ENCODE results near the gene TMEM179B.

Gene TMEM179B

DNA sequence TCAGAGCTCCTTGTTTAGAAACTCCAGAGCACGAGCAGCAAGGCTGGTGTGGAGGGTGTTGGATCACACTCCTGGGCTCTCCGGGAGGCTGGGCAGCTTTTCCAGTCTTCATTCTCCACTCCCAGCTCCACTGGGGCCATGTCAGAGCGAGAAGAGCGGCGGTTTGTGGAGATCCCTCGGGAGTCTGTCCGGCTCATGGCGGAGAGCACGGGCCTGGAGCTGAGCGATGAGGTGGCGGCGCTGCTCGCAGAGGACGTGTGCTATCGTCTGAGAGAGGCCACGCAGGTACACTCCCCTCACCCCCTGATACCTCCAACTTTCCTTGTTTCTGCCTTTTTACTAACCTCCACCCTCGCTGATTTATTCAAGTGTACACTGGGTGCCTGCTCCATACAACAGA lies 11.6 kb upstream of the TMEM179B start:
- H3K4me3 Mint-ChIP-seq, result no peak overlapping the region
- H3K27me3 Mint-ChIP-seq, result no peaks in the 10 kb centered on the region
- ATAC-seq (no peak), DNase-seq (no peak)
- peaks cover 49% of the 10 kb centered on the region for H3K4me1 Mint-ChIP-seq
- peak overlapping the region; percentile 28 to 79 for H3K27ac Mint-ChIP-seq
- no peaks in the 10 kb centered on the region for H3K9me3 Mint-ChIP-seq

DNA sequence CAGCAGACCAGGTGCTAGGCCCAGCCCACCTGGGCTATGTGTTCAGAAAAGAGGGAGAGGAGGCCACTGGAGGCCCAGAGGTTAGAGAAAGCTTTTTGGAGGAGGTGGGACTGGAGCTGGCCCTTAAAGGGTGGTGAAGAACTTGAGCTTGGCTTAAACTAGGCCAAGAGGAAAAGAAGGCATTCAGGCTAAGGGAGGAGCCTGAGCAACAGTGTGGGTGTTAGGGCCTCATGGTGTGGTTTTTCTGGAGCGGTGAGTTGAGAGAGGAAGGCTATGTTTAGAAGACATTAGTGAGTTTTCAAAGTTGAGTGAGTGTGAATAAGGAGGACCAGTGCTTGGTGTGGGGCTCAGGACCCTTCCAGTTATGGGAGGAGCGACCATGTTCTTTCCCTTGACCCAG lies 9.8 kb upstream of the TMEM179B start:
- DNase-seq (no peak), ATAC-seq (no peak)
- H3K4me3 Mint-ChIP-seq, result peak overlapping the region in 1 of 2 donors; percentile 0
- H3K27ac Mint-ChIP-seq, result peak overlapping the region in 1 of 2 donors; percentile 74
- H3K9me3 Mint-ChIP-seq, result no peaks in the 10 kb centered on the region
- H3K4me1 Mint-ChIP-seq, result peaks cover 32% of the 10 kb centered on the region
- H3K27me3 Mint-ChIP-seq, result no peaks in the 10 kb centered on the region

DNA sequence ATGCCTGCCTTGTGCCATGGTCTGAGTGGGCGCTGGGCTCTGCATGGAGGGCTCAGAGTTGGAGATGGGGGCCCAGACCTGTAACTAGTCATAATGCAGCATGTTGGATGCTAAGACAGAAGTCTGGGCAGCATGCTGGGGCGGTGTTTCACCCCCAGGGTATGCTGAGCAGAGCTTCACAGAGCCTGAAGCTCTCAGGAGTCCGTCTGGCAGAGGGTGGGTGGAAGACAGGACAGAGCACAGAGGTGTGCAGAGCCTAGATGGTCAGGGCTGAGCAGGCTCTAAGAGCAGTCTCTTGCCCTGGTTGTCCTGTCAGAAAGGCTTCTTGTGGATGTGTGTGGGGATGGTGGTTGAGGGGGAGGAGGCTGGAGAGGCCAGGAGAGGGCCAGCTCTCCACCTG lies 8.8 kb upstream of the TMEM179B start:
- peak; percentile 23 for ATAC-seq
- no peak overlapping the region for H3K4me3 Mint-ChIP-seq
- peak overlapping the region; percentile 80 for H3K27ac Mint-ChIP-seq

DNA sequence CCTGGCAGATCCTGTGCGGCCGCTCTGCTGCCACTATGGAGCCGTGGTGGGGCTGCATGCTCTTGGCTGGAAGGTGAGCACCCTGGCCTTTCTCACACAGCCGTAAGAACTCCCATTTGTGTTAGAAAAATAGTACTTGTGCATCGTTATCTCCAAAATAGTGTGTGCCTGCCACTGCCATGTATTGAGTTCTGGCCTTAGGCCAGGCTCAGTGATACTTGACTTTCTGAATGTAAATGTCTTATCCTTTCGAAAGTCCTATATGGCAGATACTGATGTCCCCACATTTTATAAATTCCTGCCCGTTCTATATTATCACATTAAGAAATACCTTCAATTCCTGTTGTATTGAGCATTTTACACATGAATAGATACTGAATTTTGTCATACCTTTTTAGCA lies 4.4 kb upstream of the TMEM179B start:
- ATAC-seq (no peak), DNase-seq (no peak)
- H3K27ac Mint-ChIP-seq, result peak overlapping the region in 1 of 2 donors; percentile 59
- H3K4me3 Mint-ChIP-seq, result no peak overlapping the region
- H3K9me3 Mint-ChIP-seq, result no peaks in the 10 kb centered on the region
- H3K4me1 Mint-ChIP-seq, result peaks cover 22% of the 10 kb centered on the region
- H3K27me3 Mint-ChIP-seq, result no peaks in the 10 kb centered on the region

More for the DNA sequence above, 8.8 kb upstream of the TMEM179B start:
- Mint-ChIP-seq H3K27me3 (no peaks in the 10 kb centered on the region), H3K4me1 (peaks cover 24% of the 10 kb centered on the region), H3K9me3 (no peaks in the 10 kb centered on the region)
- no peak for DNase-seq

DNA sequence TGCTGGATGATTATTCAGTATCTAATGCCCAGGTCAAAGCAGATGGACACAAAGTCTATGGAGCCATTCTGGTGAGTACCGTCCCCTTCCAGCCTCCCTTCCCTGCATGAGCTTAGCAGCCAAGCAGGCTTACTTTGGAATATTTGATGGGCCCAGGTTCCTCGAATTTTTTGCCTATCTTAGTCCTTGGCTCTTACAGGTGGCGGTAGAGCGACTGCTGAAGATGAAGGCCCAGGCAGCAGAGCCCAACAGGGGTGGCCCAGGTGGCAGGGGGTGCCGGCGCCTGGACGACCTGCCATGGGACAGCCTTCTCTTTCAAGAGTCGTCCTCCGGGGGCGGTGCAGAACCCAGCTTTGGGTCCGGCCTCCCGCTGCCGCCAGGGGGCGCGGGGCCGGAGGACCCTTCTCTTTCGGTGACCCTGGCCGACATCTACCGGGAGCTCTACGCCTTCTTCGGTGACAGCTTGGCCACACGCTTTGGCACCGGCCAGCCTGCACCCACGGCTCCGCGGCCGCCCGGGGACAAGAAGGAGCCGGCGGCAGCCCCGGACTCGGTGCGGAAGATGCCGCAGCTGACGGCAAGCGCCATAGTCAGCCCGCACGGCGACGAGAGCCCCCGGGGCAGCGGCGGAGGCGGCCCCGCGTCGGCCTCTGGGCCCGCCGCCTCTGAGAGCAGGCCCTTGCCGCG lies 741 bp upstream of the TMEM179B start:
- ATAC-seq (peak; percentile 80), DNase-seq (peak; percentile 89 to 90)
- Mint-ChIP-seq H3K4me1 (peaks cover 53% of the 10 kb centered on the region), H3K4me3 (peak overlapping the region; percentile 90 to 93), H3K9me3 (no peaks in the 10 kb centered on the region), H3K27ac (peak overlapping the region; percentile 86 to 95), H3K27me3 (no peaks in the 10 kb centered on the region)

DNA sequence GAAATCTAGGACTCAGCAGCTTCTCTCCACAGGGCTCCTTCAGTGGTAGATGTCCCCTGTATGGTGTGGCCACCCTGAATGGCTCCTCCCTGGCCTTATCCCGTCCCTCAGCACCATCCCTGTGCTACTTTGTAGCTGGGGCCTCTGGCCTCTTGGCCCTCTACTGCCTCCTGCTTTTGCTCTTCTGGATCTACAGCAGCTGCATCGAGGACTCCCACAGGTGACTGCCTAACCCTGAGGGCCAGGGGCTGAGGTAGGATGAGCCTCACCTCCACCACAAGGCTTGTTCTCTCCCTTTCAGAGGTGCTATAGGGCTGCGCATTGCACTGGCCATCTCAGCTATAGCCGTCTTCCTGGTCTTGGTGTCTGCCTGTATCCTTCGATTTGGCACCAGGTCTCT lies 1.8 kb downstream of the TMEM179B start:
- no peak for DNase-seq
- H3K4me3 Mint-ChIP-seq, result peak overlapping the region; percentile 92 to 97
- H3K9me3 Mint-ChIP-seq, result no peaks in the 10 kb centered on the region
- H3K27ac Mint-ChIP-seq, result peak overlapping the region; percentile 5 to 77
- peaks cover 61% of the 10 kb centered on the region for H3K4me1 Mint-ChIP-seq
- no peak for ATAC-seq
- H3K27me3 Mint-ChIP-seq, result no peaks in the 10 kb centered on the region

DNA sequence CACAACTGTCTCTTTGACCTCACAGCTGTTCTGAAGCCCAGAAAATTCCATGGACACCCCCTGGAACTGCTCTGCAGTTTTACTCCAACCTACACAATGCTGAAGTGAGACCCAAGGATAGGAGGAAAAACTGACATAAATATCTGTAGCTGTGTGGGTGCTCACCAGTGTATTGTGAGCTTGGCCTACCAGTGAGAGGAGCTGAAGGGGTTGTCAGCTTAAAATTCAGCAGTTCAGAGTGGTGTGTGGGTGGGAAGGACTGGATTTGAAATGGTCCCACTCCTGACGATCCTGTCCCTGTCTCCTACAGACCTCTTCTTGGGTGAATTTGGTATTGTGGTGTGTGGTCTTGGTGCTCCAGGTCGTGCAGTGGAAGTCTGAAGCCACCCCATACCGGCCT lies 2.4 kb downstream of the TMEM179B start:
- no peak for DNase-seq
- H3K27ac Mint-ChIP-seq, result no peak overlapping the region
- no peaks in the 10 kb centered on the region for H3K27me3 Mint-ChIP-seq
- H3K4me1 Mint-ChIP-seq, result peaks cover 67% of the 10 kb centered on the region
- H3K4me3 Mint-ChIP-seq, result peak overlapping the region; percentile 92 to 97
- no peak for ATAC-seq
- H3K9me3 Mint-ChIP-seq, result no peaks in the 10 kb centered on the region

DNA sequence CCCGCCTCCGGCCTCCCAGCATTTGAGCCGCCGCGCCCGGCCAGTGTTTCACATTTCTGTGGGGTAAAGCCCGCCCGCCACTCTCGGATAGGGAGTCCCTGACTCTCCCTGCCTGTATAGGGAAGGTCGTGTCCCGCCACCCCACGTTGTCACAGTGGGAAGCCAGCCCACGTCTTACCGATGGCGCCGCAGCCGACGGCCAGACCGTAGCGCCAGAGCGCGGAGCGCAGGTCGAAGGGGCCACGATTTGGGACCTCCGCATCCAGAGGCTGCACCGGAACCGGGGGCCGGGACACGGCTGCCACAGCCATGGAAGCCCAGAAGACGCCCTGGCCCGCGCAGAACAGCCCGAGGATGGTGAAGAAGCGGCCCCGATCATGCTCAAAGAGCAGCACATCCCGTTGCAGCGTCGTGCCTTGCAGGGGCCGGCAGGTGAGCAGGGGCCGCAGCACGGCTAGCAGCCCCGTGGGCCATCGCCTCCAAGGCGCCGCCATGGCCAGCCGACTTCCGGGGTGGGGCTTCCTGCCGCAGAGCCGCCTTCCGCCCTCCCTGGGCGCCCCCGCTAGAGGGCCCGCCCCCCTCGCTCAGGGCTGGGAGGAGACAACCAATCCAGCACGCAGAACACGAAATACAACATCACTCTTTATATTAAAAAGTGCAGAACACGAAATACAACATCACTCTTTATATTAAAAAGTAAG lies 4.4 kb downstream of the TMEM179B start, which contains the start of gene TMEM223:
Gene TMEM223, minus strand, starts transcription at position 506 of the 701 bp plus-strand sequence. Its CDS starts 12 bp downstream, at position 494.
- Mint-ChIP-seq H3K27me3 (no peaks in the 10 kb centered on the region), H3K9me3 (no peaks in the 10 kb centered on the region), H3K27ac (peak within 1 kb of the TSS; percentile 88 to 98), H3K4me1 (peaks cover 63% of the 10 kb centered on the region), H3K4me3 (peak within 1 kb of the TSS; percentile 86 to 93)
- DNase-seq (peak; percentile 84 to 89), ATAC-seq (peak; percentile 85)

DNA sequence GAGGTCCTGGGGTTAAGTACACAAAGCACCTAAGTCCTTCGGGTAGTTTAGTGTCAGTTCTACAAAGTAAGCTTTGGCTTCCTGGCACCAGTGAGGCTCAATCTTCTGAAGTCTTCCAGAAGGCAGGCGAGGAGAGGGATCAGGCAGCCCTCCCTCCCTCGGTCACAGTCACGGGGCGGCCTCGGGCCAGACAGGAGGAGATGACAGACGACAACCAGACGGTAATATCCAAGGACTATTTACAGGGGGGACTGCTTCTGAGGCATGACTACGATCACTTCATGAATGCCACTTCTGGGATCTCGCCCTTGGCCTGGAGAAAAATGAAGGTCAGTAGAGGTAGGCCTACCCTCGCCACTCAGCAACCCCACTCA lies 5.0 kb downstream of the TMEM179B start:
- ATAC-seq (no peak), DNase-seq (no peak)
- Mint-ChIP-seq H3K27ac (peak overlapping the region; percentile 87 to 98), H3K27me3 (no peaks in the 10 kb centered on the region), H3K4me1 (peaks cover 61% of the 10 kb centered on the region), H3K4me3 (peak overlapping the region; percentile 86 to 93), H3K9me3 (no peaks in the 10 kb centered on the region)

DNA sequence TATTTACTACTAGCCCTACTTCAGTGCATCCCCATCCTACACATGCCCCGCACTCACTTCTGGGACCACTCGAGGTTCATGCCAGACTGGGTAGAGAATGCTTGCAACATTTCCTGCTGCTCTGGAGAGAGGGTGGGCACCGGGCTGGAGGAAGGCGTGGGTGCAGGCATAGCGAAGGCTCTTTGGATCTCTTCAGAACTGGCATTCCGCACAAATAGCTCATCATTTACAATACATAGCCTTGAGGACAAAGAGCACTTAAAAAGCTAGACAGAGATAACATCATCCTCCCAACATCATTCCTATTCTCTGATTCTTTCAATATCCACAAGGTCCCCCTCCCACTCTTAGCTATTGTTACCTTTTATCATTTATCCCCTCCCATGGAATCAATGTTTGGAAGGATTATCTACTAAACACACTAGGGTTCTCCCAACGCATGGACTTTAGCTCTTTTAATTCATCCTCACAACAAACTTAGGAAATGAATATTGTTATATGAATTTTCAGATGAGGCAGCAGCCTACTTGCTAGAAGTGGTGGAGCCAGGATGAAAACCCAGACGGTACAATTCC lies 7.1 kb downstream of the TMEM179B start:
- Mint-ChIP-seq H3K27ac (no peak overlapping the region), H3K27me3 (no peaks in the 10 kb centered on the region), H3K9me3 (no peaks in the 10 kb centered on the region)

DNA sequence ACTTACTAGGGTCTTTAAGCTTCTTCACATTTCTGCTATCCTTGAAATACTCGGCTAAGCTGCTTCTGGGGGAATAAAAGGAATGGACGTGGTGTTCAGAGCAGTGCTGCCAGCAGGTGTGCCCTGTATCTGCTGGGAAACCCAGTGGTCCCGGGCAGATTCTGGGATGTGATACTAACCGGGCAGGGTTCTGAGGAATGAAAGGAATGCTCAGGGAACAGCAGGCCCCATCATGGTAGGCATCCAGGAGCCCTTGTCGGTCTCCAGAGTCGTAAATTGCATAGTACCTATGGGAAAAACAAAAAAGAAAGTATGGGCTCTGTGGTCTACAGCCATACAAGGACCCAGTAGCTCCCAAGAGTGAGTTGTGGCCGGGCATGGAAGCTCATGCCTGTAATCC lies 9.1 kb downstream of the TMEM179B start:
- no peak overlapping the region for H3K4me3 Mint-ChIP-seq
- DNase-seq, result no peak
- peak overlapping the region in 1 of 2 donors; percentile 87 for H3K27ac Mint-ChIP-seq
- ATAC-seq, result no peak
- no peaks in the 10 kb centered on the region for H3K27me3 Mint-ChIP-seq
- H3K9me3 Mint-ChIP-seq, result no peaks in the 10 kb centered on the region
- peaks cover 36% of the 10 kb centered on the region for H3K4me1 Mint-ChIP-seq

More for the DNA sequence above, 7.1 kb downstream of the TMEM179B start:
- Mint-ChIP-seq H3K4me3 (no peak overlapping the region), H3K4me1 (peaks cover 47% of the 10 kb centered on the region)
- DNase-seq (no peak), ATAC-seq (no peak)

DNA sequence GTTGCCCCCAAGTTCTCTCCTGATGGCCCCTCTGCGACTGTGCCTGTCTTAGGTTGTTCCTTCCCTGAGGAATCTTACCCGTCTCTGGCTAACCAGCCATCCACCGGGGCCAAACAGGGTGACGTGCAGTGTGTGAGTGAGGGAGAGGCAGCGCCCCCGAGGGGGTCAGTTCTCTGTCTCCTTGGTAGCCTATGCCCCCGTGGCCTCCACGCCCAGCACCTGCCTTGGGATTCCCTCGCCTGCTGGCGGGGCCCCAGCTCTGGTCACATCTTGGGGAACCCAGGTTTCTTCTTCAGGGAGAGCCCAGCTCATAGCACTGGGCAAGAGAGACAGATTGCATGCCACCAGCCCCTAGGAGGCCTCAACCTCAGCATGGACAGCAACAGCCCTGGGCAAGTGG lies 12.3 kb downstream of the TMEM179B start:
- ATAC-seq (peak; percentile 44), DNase-seq (no peak)
- Mint-ChIP-seq H3K27me3 (no peaks in the 10 kb centered on the region), H3K4me1 (peaks cover 54% of the 10 kb centered on the region), H3K9me3 (no peaks in the 10 kb centered on the region), H3K4me3 (no peak overlapping the region), H3K27ac (peak overlapping the region; percentile 76 to 93)

DNA sequence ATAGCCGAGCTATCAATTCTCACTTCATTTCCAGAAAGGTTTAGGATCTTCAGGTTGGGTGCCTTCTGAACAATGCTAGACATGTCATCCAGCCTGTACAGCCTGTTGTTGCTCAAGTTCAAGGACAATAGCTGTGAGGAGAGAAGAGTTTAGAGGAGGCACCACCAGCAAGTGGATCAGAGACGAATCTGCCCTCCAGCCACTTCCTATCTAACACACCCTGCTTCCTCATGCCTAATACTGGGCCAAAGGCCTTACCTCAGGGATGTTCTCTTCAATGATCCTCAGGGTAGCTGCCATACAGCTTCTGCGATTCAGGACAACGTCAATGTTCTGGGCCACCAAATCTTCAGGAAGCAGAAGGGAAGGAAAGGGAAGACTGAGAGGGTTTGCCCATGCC lies 13.9 kb downstream of the TMEM179B start:
- H3K4me1 Mint-ChIP-seq, result peaks cover 59% of the 10 kb centered on the region
- no peaks in the 10 kb centered on the region for H3K9me3 Mint-ChIP-seq
- no peaks in the 10 kb centered on the region for H3K27me3 Mint-ChIP-seq
- ATAC-seq, result no peak
- H3K4me3 Mint-ChIP-seq, result no peak overlapping the region
- peak overlapping the region in 1 of 2 donors; percentile 19 for H3K27ac Mint-ChIP-seq
- no peak for DNase-seq

DNA sequence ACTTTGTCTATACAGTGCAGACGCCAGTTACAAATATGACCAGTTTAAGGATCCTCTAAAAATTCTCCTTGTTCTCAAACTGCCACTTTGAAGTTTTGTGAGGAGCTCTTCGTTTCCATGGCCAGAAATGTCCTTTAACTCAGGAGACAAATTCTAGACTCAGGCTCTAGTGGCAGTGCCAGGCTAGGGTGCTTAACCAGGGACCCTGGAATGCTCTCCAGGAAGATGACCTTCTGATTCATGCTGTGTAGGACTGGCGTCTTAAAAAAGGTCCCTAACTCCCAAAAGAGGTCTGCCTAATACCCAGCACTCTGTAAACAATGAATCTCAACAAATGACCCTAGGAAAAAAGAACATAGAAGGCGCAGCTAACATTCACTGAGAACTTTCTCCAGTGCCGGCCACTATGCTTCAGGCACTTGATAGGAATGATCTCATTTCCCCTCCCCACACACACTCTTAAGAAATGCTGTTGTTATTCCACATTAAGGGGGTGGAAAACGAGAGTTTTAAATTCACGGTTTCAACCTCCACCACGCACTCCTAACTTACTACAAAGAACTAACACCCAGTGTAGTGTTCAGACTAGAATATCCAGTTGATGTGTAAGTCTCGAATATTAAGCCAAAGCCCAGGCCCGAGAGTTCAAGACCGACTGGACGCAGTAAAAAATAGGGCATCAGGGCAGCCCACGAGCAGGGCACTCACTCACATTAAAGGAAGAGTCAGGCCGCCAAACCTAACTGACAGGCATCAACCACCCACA lies 17.3 kb downstream of the TMEM179B start:
- Mint-ChIP-seq H3K27ac (peak overlapping the region; percentile 91 to 95), H3K9me3 (no peaks in the 10 kb centered on the region), H3K27me3 (no peaks in the 10 kb centered on the region), H3K4me1 (peaks cover 54% of the 10 kb centered on the region), H3K4me3 (peak overlapping the region; percentile 99)
- DNase-seq (no peak), ATAC-seq (peak; percentile 60)

DNA sequence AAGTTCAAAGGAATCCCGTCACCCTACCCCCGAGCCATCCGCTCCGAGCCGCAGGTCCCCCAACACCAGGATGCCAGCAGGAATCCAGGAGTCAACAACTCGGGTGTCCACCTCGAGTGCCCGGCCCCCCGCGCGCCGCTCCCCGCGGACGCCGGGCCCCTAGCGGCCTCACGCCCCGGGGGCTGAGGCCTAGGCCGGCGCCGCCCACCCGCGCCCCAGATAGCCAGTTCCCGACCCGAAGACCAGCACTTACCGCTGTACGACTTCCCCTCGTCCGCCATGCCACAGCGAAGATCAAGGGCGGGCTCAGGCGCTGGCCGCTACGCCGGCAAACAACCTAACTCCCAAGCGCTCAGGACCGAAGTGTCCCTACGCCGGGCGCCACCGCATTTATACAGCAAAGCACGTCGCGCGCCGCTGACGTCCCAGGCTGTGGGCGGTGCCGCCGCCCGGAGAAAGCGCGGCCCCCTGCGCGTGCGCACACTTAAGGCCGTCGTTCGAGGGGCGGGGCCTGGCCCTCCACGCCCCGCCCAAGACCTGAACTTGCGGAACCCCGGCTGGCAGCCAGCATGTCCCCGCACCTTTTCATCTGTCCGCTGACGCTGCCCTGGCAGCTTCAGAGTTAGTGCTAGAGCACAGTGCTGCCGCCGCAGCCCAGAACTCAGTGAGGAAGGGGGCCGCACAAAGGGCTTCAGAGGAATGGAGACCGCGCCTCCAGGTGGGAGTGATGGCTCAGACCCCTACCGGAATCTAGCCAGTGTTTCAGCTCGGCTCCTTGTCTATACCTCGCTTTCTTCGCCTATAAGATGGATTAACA lies 18.1 kb downstream of the TMEM179B start, which contains the start of gene NXF1:
Gene NXF1, minus strand, starts transcription at position 365 of the 817 bp plus-strand sequence. Its CDS starts 84 bp downstream, at position 281.
- H3K9me3 Mint-ChIP-seq, result no peaks in the 10 kb centered on the region
- peak within 1 kb of the TSS; percentile 99 for H3K27ac Mint-ChIP-seq
- peak; percentile 97 to 99 for DNase-seq
- peaks cover 48% of the 10 kb centered on the region for H3K4me1 Mint-ChIP-seq
- H3K4me3 Mint-ChIP-seq, result peak within 1 kb of the TSS; percentile 99
- ATAC-seq, result peak; percentile 88
- H3K27me3 Mint-ChIP-seq, result no peaks in the 10 kb centered on the region
